Measurements from ENCODE around the gene STRBP. TPM values are rescaled to one million over a fixed set of nuclear protein-coding genes. Genes with fewer than 3 reads are reported as not detected.
"Not testable (repeated sequence)": the region's sequence is repeated elsewhere in the genome, so short reads cannot be mapped to it uniquely, and the experiment has no call there.

The STRBP gene
- total RNA-seq, 4 donors from 2014 or later: 20.8 to 49.9 (median 37.4) TPM

DNA sequence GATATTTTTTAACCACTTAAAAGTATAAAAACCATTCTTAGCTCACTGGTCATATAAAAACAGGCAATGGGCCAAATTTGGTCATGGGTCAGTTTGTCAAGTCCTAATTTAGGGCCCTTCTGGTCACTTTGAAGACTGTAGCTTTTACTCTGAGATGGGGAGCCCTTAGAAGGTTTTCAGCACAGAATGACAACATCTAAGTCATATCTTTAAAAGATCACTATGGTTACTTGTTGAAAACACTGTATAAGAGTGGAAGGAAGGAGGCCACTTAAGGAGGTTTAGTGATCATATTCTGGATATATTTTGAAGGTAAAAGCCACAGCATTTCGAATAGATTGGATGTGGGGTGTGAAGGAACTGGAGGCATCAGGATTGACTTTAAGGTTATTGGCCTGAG is 76.7 kb downstream of the STRBP start:
- no peak overlapping the region for H3K4me3 ChIP-seq
- no peaks in the 10 kb centered on the region for H3K27me3 ChIP-seq
- DNase-seq: no peak
- TF ChIP-seq, protein P1, sequence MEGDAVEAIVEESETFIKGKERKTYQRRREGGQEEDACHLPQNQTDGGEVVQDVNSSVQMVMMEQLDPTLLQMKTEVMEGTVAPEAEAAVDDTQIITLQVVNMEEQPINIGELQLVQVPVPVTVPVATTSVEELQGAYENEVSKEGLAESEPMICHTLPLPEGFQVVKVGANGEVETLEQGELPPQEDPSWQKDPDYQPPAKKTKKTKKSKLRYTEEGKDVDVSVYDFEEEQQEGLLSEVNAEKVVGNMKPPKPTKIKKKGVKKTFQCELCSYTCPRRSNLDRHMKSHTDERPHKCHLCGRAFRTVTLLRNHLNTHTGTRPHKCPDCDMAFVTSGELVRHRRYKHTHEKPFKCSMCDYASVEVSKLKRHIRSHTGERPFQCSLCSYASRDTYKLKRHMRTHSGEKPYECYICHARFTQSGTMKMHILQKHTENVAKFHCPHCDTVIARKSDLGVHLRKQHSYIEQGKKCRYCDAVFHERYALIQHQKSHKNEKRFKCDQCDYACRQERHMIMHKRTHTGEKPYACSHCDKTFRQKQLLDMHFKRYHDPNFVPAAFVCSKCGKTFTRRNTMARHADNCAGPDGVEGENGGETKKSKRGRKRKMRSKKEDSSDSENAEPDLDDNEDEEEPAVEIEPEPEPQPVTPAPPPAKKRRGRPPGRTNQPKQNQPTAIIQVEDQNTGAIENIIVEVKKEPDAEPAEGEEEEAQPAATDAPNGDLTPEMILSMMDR (IDR thresholded peaks at IDR 0.05): no peak
- TF ChIP-seq POLR2A (IDR thresholded peaks at IDR 0.05): no peak
- no peaks in the 10 kb centered on the region for H3K4me1 ChIP-seq
- no peak overlapping the region for H3K27ac ChIP-seq
- no peaks in the 10 kb centered on the region for H3K36me3 ChIP-seq
- no peaks in the 10 kb centered on the region for H3K9me3 ChIP-seq

DNA sequence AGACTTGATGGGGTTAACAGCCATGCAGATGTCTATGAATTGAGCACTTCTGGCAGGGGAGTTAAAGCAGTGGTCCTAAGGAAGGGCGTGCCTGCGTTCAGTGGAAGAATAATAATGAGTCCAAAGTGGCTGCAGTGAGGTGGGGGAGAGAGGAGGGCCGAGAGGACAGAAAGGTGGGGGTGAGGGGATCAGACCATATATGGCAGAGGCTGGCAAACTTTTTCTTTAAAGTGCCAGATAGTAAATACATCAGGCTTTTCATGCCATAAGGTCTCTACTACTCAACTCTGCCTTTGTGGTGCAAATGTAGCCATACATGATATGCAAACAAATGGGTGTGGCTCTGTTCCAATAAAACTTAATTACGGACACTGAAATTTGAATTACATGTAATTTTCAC is 77.1 kb downstream of the STRBP start:
- TF ChIP-seq POLR2A (IDR thresholded peaks at IDR 0.05): no peak
- TF ChIP-seq, protein P1 (IDR thresholded peaks at IDR 0.05): no peak
- H3K4me1 ChIP-seq: no peaks in the 10 kb centered on the region
- H3K4me3 ChIP-seq: no peak overlapping the region
- DNase-seq: no peak
- no peaks in the 10 kb centered on the region for H3K9me3 ChIP-seq
- H3K27ac ChIP-seq: no peak overlapping the region
- no peaks in the 10 kb centered on the region for H3K36me3 ChIP-seq
- no peaks in the 10 kb centered on the region for H3K27me3 ChIP-seq

DNA sequence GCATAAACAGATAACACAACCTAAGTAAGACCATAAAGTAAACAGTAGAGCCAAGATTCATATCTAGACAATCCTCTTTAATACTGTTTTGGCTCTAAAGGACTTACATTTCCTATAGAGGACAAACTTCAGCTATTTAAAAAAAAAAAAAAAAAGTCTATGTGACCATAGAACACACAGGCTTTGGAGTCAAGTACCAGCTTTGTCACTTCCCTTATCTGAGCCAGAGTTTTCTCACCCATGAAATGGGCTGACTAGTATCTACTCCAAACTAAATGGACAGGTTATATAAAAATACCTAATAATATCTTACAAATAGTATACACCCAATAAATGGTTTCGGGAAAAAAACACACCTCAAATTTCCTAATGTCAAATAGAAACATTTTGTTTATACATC is 81.3 kb downstream of the STRBP start:
- H3K27ac ChIP-seq: no peak overlapping the region
- no peaks in the 10 kb centered on the region for H3K4me1 ChIP-seq
- no peaks in the 10 kb centered on the region for H3K27me3 ChIP-seq
- H3K9me3 ChIP-seq: no peaks in the 10 kb centered on the region
- no peaks in the 10 kb centered on the region for H3K36me3 ChIP-seq
- no peak for TF ChIP-seq POLR2A (IDR thresholded peaks at IDR 0.05)
- TF ChIP-seq, protein P1 (IDR thresholded peaks at IDR 0.05): no peak
- no peak for DNase-seq
- no peak overlapping the region for H3K4me3 ChIP-seq

DNA sequence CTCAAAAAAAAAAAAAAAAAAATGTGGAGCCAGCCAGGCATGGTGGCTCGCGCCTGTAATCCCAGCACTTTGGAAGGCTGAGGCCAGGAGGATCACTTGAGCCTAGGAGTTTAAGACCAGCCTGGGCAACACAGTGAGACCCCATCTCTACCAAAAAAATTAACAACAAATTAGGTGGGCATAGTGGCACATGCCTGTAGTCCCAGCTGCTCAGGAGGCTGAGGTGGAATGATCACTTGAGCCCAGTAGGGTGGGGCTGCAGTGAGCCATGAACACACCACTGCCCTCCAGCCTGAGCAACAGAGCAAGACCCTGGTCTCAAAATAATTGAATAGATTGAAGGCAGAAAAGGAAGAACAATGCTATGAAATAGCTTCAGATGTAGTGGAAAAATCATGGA is 82.4 kb downstream of the STRBP start:
- not testable (repeated sequence) for H3K9me3 ChIP-seq, H3K4me3 ChIP-seq, DNase-seq, H3K27me3 ChIP-seq, H3K36me3 ChIP-seq, H3K4me1 ChIP-seq, H3K27ac ChIP-seq

DNA sequence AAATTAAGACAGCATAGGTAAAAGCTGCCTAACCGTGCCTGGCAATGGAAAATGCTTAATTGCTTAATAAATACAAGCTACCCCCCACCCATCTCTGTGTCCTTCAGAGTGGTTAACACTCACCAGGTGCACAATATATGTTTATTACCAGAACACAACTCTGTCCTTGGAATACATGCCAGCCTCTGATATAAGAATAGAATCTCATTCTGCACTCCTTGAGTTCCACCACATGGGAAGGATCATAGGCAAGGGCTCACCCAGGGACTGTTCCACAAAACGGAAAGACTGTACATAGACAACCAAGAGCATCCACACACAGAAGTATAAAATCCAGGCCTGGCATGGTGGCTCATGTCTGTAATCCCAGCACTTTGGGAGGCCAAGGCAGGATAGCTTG is 91.4 kb downstream of the STRBP start:
- H3K9me3 ChIP-seq: no peaks in the 10 kb centered on the region
- H3K36me3 ChIP-seq: no peaks in the 10 kb centered on the region

DNA sequence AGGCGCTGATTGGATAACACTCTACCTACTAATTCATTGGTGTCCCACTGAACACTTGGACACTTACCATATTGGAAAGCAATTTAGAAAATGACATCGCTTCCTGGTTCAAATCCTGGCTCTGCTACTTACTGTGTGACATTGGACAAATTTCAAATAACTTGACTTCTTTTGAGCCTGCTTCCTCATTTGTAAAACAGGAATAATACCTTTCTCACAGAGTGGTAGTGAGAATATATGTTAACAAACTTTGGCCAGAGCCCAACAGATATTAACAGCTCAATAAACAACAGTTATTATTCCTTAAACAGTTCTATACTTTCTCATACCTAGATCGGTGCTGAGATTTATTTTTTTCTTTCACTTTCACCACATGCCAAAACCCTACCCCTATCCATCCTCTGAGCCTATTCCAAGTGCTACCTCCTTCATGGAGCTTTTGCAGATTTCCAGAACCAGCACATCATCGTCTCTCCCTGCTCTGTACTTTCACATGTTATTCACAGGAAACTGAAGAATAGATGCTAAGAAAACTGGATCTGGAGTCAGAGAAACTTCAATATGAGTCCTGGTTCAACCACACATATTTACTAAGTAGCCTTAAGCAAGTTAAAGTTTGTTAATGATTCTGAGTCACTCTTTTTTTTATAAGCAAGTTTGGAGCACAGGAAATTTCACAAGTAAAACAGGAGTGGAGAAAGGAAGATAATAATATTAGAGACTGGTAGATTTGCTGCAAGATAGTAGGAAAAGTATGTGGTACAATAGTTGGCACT is 92.3 kb downstream of the STRBP start:
- no peak for TF ChIP-seq POLR2A (IDR thresholded peaks at IDR 0.05)
- TF ChIP-seq, protein P1 (IDR thresholded peaks at IDR 0.05): no peak
- no peak for DNase-seq
- Histone ChIP-seq H3K4me1 (no peaks in the 10 kb centered on the region), H3K27me3 (no peaks in the 10 kb centered on the region), H3K27ac (peak overlapping the region in 2 of 4 donors; percentile 50 to 67), H3K4me3 (no peak overlapping the region), H3K36me3 (peaks cover 0 to 4% (median 0%) of the 10 kb centered on the region in 3 donors), H3K9me3 (no peaks in the 10 kb centered on the region)

More for the DNA sequence above, 91.4 kb downstream of the STRBP start:
- no peak overlapping the region for H3K27ac ChIP-seq
- no peak overlapping the region for H3K4me3 ChIP-seq
- no peaks in the 10 kb centered on the region for H3K4me1 ChIP-seq
- no peaks in the 10 kb centered on the region for H3K27me3 ChIP-seq
- TF ChIP-seq POLR2A (IDR thresholded peaks at IDR 0.05): no peak
- TF ChIP-seq, protein P1 (IDR thresholded peaks at IDR 0.05): no peak
- DNase-seq: no peak
